NCI-H1048 (cell line): Measurements from ENCODE around the gene OGFOD3.

Source experiments
- DNase-seq: peaks from one replicate; lab custom pipeline; 2025; lab: John Stamatoyannopoulos, UW

OGFOD3 gene

DNA sequence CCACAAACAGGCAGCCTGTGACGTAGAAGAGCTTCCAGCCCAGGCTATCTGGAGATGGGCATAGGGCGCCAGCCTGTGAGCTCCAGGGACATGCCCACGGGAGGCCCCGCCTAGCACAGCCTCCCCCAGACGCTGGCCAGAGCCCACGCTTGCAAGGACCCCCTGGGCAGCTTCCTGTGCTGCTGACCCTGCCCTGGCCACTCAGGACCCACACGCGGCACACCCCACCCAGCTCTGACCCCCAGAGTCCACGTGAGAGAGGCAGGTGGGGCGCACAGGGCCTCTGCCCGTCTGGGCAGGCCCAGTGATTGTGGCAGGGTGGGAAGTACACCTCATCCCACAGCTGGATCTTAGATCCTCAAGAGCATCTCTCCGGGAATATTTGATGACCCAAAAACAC, 28.3 kb upstream of the OGFOD3 start:
- DNase-seq, result no peak

- DNase-seq, result no peak
Observed at GRCh38 chr17:82446124-82446523, 27.7 kb upstream of the OGFOD3 start.

- no peak for DNase-seq
Observed at GRCh38 chr17:82445542-82445941, 27.2 kb upstream of the OGFOD3 start.

DNA sequence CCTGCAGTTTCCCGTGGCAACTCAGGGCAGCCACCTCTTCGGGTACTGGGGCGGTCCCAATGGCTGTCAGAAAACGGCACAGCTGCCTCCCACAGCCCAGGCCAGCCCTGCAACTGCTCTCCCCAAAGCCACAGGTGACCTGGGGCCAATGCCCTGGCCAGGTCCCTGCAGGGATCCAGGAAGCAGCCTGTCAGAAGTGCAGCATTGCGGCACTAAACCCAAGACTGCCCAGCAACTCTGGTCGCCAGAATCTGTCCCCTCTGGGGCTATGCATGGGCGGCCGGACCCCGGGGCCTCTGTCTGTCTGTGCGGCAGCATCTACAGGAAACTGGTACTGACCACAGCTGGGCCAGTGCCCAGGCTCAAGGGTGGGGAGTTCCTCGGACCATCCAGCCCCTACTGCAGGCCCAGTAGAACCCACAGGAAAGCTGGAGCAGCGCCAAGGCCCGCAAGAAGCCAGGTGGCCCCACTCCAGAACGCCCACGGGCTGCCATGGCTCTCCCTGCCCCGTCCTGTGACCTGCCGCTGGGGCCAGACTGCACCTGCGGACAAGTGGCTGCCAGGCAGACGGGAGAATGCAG, 26.6 kb upstream of the OGFOD3 start:
- DNase-seq, result no peak

DNA sequence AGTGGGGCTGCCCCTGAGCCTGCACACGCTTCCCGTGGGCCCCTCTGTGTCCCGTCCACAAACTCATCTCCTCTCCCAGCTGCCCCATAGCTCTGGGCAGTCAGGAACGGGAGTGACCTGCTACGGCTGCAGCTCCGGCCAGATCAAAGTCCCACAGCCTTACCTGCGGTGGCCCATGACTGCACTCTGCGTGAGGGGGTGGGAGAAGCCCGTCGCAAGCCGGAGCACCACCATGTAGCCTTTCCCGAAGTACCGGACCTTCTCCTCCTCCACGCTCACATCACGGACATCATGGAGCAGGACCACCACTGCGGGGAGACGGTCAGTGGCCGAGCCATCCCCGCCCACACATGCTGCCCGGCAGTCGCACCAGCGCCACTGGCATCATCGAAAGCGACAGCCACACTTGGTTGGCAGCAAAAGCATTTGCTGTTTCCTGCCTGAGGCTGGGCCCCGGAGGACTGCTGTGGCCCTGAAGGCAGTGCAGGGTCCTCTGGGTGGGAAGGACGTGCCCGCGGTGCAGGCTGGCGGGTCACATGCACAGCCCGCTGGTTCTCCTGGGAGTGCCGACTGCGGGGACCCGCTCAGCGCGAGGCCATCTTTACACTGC, 26.0 kb upstream of the OGFOD3 start:
- DNase-seq, result no peak

- no peak for DNase-seq
Observed at GRCh38 chr17:82443465-82444283, 25.3 kb upstream of the OGFOD3 start.

- DNase-seq, result no peak
Observed at GRCh38 chr17:82442643-82443464, 24.5 kb upstream of the OGFOD3 start.

GRCh38 chr17:82441691-82442487, 23.5 kb upstream of the OGFOD3 start:
- DNase-seq, result no peak

GRCh38 chr17:82440991-82441627, 22.7 kb upstream of the OGFOD3 start:
- DNase-seq, result no peak

DNA sequence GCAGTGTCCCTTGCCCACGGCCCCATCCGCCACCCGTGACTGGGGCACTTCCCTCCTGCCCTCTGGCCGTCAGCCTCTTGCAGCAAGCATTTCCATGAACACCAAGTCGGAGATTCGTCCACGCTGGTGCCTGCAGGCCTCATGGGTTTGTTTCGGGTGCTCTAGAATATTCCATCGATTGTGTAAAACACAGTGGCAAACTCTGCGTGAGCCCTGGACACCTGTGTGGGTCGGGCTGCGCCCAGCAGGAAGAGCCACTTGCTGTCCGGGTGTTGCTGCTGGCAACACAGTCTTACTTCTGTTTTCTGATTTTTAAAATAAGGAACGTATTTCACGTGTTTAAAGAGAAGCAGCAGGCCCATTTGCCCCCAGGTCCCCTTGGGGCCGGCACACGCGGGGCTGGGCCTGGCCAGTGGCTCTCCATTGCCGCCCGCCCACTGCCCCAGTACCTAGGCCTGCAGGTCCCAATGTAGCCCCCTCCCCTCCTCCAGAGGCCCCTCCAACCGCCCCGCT, 22.1 kb upstream of the OGFOD3 start:
- DNase-seq, result no peak

DNA sequence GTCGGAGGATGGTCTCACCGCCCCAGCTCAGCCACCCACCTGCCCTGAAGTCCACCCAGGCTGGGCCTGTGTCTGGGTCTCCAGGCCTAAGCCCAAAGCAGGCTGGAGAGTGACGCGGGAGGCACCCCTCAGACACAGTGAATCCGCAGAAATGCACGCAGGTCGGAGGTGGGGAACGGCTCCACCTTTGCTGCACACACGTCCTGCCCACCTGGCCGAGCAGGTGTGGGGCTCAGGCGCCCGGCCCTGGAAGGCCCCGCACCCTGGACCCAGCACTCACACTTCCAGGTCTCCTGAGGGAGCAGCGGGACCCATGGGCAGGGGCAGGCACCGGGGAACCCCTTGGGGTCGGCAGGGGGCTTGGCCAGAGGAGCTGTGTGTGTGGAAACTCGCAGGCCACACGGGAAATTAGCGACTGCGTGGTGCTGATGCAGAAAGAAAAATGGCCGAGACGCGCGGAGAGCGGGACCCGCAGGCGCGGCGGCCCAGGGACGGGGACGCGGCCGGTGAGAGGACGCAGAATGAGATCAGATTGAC, 21.5 kb upstream of the OGFOD3 start:
- no peak for DNase-seq

DNA sequence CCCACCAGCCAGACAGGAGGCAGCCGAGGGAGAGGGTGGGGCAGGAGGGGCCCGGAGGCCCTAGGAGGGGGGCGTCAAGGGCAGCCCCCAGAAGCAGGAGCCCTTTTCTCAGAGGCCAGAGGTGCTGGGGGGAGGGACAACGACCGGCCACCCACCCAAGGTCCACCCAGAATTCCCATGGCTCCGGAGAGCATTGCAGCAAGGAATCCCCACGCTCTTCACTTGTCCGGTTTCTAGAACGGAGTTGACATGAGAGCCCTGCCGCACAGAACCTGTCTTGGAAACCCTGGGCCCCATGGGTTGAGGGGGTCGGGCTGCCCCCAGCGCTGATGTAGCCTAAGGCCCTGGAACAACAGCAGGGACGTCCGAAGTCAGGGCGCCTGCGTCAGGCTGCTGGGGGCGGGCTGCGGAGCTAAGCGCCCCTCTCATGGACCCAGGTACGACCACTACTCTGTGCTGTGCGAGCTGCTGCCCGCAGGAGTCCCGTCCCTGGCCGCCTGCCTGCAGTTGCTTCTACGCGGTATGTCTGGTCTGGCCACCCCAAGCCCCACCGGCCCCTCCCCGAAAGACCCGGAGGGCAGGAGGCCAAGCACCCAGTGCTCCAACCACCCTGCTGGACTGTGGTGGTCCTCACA, 20.9 kb upstream of the OGFOD3 start:
- DNase-seq, result no peak

DNA sequence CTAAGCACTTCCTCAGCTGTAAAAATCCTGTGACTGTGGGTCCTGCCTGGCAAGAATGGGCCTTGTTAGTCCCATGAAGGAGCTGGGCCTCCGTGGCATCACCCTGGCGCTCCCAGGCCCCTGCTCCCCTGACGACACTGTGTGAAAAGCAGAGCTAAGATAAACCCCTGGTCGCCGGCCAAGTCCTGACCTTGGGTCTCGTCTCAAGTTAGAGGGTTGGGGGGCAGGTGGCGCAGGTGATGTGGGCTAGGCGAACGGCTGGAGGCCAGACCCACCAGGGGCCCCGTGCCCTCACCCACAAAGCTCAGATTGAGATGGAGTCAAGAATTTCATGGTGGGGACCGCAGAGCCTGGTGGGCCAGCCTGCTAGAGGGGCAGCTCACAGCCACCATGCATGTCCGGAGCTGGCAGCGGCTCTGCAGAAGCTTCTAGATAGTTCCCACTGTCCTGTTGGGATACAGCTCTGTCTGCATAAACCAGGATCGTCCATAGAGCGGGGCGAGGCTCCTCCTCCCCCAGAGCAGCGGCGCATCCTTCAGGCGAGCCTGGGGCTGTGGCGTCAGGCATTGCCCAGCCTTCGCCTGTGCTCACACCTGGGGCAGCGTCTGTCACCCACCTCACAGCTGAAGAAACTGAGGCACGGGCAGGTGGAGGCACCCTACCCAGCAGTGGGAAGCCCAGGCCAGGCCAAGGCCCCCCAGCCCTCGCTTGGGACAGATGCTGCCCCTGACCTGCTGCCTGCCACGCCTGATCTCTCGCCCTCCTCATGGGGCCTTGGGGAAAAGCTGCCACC, 20.2 kb upstream of the OGFOD3 start:
- no peak for DNase-seq

GRCh38 chr17:82437325-82437668, 18.9 kb upstream of the OGFOD3 start:
- DNase-seq, result no peak

- DNase-seq, result no peak
Observed at GRCh38 chr17:82436601-82437324, 18.4 kb upstream of the OGFOD3 start.

DNA sequence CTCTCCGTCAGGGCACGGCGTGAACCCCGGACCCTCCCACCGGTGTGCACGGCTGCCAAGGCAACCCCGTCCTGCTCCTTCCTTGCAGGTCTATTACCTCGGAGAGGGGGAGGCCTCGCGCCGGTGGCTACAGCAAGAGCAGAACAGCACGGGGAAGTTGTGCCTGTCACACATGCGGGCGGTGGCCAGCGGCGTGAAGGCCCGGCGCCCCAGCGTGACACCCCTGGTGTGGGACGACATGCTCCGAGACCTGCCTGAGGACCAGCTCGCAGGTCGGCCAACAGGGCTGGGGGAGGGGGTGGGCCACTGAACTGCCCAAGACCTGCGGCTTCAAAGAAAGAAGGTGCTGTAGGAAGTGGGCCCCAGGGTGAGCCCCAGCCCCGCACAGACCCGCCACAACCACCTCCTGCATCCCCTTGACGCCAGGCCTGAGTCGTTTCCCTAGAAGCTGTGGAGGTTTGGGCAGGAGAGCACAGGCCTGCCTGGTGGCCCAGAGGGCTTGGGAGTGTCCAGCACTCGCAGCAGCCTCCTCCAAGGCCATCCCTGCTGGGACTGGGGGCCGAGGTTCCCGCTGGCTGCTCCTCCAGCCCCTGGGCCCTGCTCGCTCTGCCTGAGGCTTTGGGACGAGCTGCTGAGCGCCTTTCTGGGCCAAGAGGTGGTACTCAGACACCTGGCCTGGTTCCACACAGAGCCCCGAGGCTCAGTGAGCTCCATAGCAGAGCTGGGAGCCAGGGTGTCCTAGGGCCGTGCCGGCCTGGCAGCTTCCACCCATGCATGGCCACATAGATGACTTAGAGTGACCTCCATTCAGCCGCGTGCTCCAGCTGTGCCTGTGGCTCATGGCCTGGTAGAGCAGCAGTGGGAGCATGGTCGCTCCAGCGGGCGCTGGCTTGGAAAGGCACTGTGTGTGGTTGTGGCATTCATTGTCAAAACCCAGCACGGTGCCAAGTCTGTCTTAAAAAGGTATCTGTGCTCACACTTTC, 17.5 kb upstream of the OGFOD3 start:
- DNase-seq, result no peak

GRCh38 chr17:82435103-82435502, 16.7 kb upstream of the OGFOD3 start:
- DNase-seq, result no peak

GRCh38 chr17:82434216-82434565, 15.8 kb upstream of the OGFOD3 start:
- no peak for DNase-seq
